Activated CD4-positive, alpha-beta T cell treated with anti-CD3 and anti-CD28 coated beads, Interleukin-10, Interleukin-2, amounts not matched to agents 100 ng/mL and 50 ng/mL, durations not matched to agents 16 hours and 8 hours (primary cell): ENCODE measurements around the gene VEZF1.

Experiments
- DNase-seq: peaks from one replicate; pipeline ENCODE4 v3.0.0-alpha.2; 2020

The VEZF1 gene

DNA sequence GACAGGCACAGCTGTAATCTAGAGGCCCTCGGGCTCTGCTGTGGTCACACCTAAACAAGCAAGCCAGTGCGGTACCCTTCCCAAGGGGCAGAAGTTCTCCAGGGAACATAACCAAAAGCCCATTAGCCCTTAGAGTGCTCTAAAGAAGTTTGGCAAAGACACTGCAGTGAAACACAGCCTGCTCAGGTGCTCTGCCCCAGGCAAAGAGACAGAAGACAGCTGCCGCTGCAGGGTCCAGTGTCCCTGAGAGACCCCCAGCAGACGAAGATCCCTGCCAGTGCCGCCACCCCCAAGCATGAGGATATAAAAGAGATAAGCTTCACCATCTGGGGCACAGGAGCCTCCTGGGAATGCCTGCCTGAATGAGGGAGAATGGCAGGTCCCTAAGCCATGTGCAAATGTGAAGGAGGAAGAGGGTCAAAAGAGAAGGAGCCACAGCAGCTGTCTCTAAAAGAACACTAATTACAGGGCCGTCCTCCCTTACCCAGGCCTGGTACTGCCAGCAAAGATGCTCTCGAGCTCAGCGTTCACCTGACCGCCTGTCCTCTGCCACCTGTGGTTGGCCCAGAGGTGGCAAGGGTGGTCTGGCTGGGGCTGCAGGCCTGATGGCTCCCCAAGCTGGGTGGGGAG, 62.6 kb downstream of the VEZF1 start:
- no peak for DNase-seq

DNA sequence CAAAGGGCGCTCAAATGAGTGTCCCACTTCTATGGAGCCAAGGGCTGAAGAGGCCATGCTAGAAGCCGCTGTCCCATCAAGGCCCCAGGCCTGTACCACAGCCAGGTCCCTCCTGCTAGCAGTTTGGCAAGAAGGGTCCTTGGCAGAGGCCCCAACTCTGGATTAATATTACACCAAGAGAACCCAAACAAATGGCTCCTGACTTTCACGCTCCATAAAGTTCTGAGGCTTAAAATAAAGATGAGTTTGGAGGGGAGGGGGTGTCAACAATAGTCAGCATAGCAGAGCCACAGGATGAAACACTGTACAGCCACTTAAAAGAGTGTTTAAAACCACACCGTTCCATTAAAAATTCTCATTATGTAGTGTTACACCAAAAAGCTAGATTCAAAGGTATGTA, 63.4 kb downstream of the VEZF1 start:
- DNase-seq, result no peak
